H1 (cell line): ENCODE data around the gene PSMB1. TPM values are rescaled to one million over a fixed set of nuclear protein-coding genes. Genes with fewer than 3 reads are reported as not detected.

Experiments
- CHD7 ChIP-seq: fragments of 300-600 bp; sonication (generic); IDR thresholded peaks from 2 replicates; pipeline ENCODE4 v1.7.1; 2012; ENCODE audit warnings: low read length, moderate library complexity, mild to moderate bottlenecking, inconsistent platforms; ENCODE audit not compliant: insufficient replicate concordance
- RAD21 ChIP-seq, 2 experiments: IDR thresholded peaks in 1 of 2; conservative IDR thresholded peaks in 1 of 2; 2 replicates each; pipeline ENCODE4 v1.6.1; 2011; ENCODE audit warnings: low read depth in 2 of 2, low read length in 2 of 2, improper control_type of control experiment in 1 of 2, inconsistent platforms in 1 of 2, mild to moderate bottlenecking in 1 of 2, moderate library complexity in 1 of 2
- polyA plus RNA-seq, 7 experiments: library from polyadenylated mRNA; depleted of rRNA in 3 of 7; stranded (reverse) in 5 of 7; unstranded in 2 of 7; fragments of >200 nt in 5 of 7; fragments of 200-250 nt in 2 of 7; gene quantifications; 1 replicate in 5 of 7; 2 replicates in 1 of 7; 4 replicates in 1 of 7; pipeline versions ENCODE4 v1.2.1 to v1.2.3, GENCODE V29; 2011 to 2013; ENCODE audit warnings: missing spikeins in 2 of 7, mixed read lengths in 2 of 7
- total RNA-seq: library from RNA; stranded (reverse); fragmentation: NEBNext Ultra II Directional; extraction: Animal tissue kit (Norgen Biotek cat#: 25700); gene quantifications from 2 replicates; pipeline ENCODE4 v1.2.1, GENCODE V29; 2021

The PSMB1 gene
- total and polyA plus RNA-seq, 2 of the 8 experiments (the other 6 are each of a cell fraction or from before 2014, with no cell fraction given) = 237 to 609 TPM

- TF ChIP-seq CHD7 (no peak), RAD21 (IDR thresholded peaks at IDR 0.05 in 1 of 2, conservative IDR thresholded peaks at IDR 0.05 in 1 of 2; ENCODE audit: low read depth in 2 of 2, low read length in 2 of 2) (peak; percentile 92 to 93)
Observed at GRCh38 chr6:170522565-170523183, 30.4 kb downstream of the PSMB1 start (continued).
